GM23338 (cell line): Measurements from ENCODE around the gene AFF2. TPM values are rescaled to one million over a fixed set of nuclear protein-coding genes. Genes with fewer than 3 reads are reported as not detected.

Experiments used
- ATAC-seq: fragments of 200-7000 bp; cut with Tn5 transposase; 3 replicates; pipeline ENCODE4 v1.9.1; 2020
- DNase-seq: peaks from one replicate; pipeline ENCODE4 v3.0.0-alpha.2; 2015; ENCODE audit warnings: low spot score
- H2AFZ ChIP-seq: fragments of 200-600 bp; sonication (generic); 2 replicates; pipeline ENCODE4 v1.8.0; 2016; ENCODE audit warnings: antibody characterized with exemption, mild to moderate bottlenecking, moderate library complexity
- H3F3A ChIP-seq: fragments of 200-600 bp; sonication (generic); replicated peaks from 2 replicates; pipeline ENCODE4 v1.8.0; 2017; ENCODE audit warnings: antibody characterized with exemption, mixed run types, low read depth
- H3K27ac ChIP-seq: fragments of 200-600 bp; sonication (generic); 2 replicates; pipeline ENCODE4 v1.6.1; 2016; ENCODE audit warnings: low read depth
- H3K27me3 ChIP-seq: fragments of 200-600 bp; sonication (generic); 2 replicates; pipeline ENCODE4 v1.8.0; 2016; ENCODE audit warnings: mild to moderate bottlenecking, mixed run types, moderate library complexity; ENCODE audit not compliant: insufficient read depth
- H3K36me3 ChIP-seq: fragments of 200-600 bp; sonication (generic); 2 replicates; pipeline ENCODE4 v1.8.0; 2016; ENCODE audit warnings: mild to moderate bottlenecking; ENCODE audit not compliant: insufficient read depth
- H3K4me1 ChIP-seq: fragments of 200-600 bp; sonication (generic); 2 replicates; pipeline ENCODE4 v1.8.0; 2016; ENCODE audit warnings: mild to moderate bottlenecking, moderate library complexity; ENCODE audit not compliant: insufficient read depth
- H3K4me2 ChIP-seq: fragments of 200-600 bp; sonication (generic); 2 replicates; pipeline ENCODE4 v1.7.1; 2017; ENCODE audit warnings: mixed run types
- H3K4me3 ChIP-seq: fragments of 200-600 bp; sonication (generic); 2 replicates; pipeline ENCODE4 v1.6.1; 2016; ENCODE audit warnings: mixed run types
- H3K79me2 ChIP-seq: fragments of 200-600 bp; sonication (generic); replicated peaks from 2 replicates; pipeline ENCODE4 v1.8.0; 2017; ENCODE audit warnings: mild to moderate bottlenecking; ENCODE audit not compliant: insufficient read depth
- H3K9me2 ChIP-seq: fragments of 200-600 bp; sonication (generic); 2 replicates; pipeline ENCODE4 v1.8.0; 2017; ENCODE audit not compliant: insufficient read depth
- H4K20me1 ChIP-seq: fragments of 200-600 bp; sonication (generic); replicated peaks from 2 replicates; pipeline ENCODE4 v1.8.0; 2017; ENCODE audit warnings: mild to moderate bottlenecking; ENCODE audit not compliant: insufficient read depth
- H3K27ac Mint-ChIP-seq: 2 replicates; pipeline ENCODE4 v1.8.0; 2020; ENCODE audit warnings: inconsistent platforms, mild to moderate bottlenecking, moderate library complexity, mixed read lengths
- H3K27me3 Mint-ChIP-seq: 3 replicates; pipeline ENCODE4 v1.8.0; 2022; ENCODE audit warnings: low read depth, mild to moderate bottlenecking, moderate library complexity, mixed read lengths, inconsistent platforms; ENCODE audit not compliant: insufficient read depth, poor library complexity
- H3K36me3 Mint-ChIP-seq: 3 replicates; pipeline ENCODE4 v1.8.0; 2021; ENCODE audit warnings: low read depth, mild to moderate bottlenecking, inconsistent platforms, moderate library complexity, mixed read lengths
- H3K4me1 Mint-ChIP-seq: 3 replicates; pipeline ENCODE4 v1.8.0; 2020; ENCODE audit warnings: mild to moderate bottlenecking, inconsistent platforms, mixed read lengths
- H3K4me3 Mint-ChIP-seq: 3 replicates; pipeline ENCODE4 v1.8.0; 2021; ENCODE audit warnings: moderate library complexity, mild to moderate bottlenecking, inconsistent platforms, mixed read lengths
- H3K9me3 Mint-ChIP-seq: 3 replicates; pipeline ENCODE4 v1.8.0; 2020; ENCODE audit warnings: moderate library complexity, mild to moderate bottlenecking, inconsistent platforms, mixed read lengths
- CREB1 ChIP-seq: fragments of 250-450 bp; sonication (Bioruptor Pico); IDR thresholded peaks from 2 replicates; pipeline ENCODE4 v1.5.0; 2020; ENCODE audit warnings: low read depth, mild to moderate bottlenecking, moderate library complexity
- CTCF ChIP-seq, 2 experiments: fragments of 200-600 bp in 1 of 2; sonication (generic) in 1 of 2; conservative IDR thresholded peaks; 2 replicates each; pipeline versions ENCODE4 v1.5.1 to v1.6.1; 2016 to 2017; ENCODE audit warnings: antibody characterized with exemption in 2 of 2, low read depth in 2 of 2, mild to moderate bottlenecking in 2 of 2, moderate library complexity in 1 of 2
- EZH2 ChIP-seq: fragments of 200-600 bp; sonication (generic); IDR thresholded peaks from one replicate; pipeline ENCODE4 v1.8.0; 2017; ENCODE audit warnings: antibody characterized with exemption, mild to moderate bottlenecking, low read depth; ENCODE audit not compliant: unreplicated experiment
- NANOG ChIP-seq: IDR thresholded peaks from 2 replicates; pipeline ENCODE4 v1.6.1; 2016; ENCODE audit warnings: antibody characterized with exemption, borderline replicate concordance
- POLR2AphosphoS5 ChIP-seq: IDR thresholded peaks from 2 replicates; pipeline ENCODE4 v1.6.1; 2016; ENCODE audit warnings: antibody characterized with exemption, low read depth
- REST ChIP-seq: IDR thresholded peaks from one replicate; pipeline ENCODE4 v1.6.1; 2018; ENCODE audit warnings: antibody characterized with exemption; ENCODE audit not compliant: unreplicated experiment
- STAT1 ChIP-seq: IDR thresholded peaks from one replicate; pipeline ENCODE4 v1.6.1; 2016; ENCODE audit warnings: antibody characterized with exemption; ENCODE audit not compliant: unreplicated experiment
- ZNF114 ChIP-seq: fragments of 250-450 bp; sonication (Bioruptor Pico); IDR thresholded peaks from 2 replicates; pipeline ENCODE4 v1.5.0; 2020; ENCODE audit warnings: mild to moderate bottlenecking, moderate library complexity
- polyA plus RNA-seq: library from polyadenylated mRNA; unstranded; fragments of >200 nt; fragmentation: Nextera tagmentation; extraction: Ambion mirVana; gene quantifications from 2 replicates; pipeline ENCODE4 v1.2.1, GENCODE V29; 2016
- total RNA-seq: library from RNA; depleted of rRNA; stranded (reverse); fragments of >200 nt; shearing (Covaris generic); gene quantifications from 2 replicates; pipeline ENCODE4 v1.2.3, GENCODE V29; 2014

The AFF2 gene
- total and polyA plus RNA-seq, 2 experiments from 2014 or later: 1.6 to 5.8 TPM

GRCh38 chrX:148580016-148580415 lies 79.6 kb downstream of the AFF2 start:
- no peak overlapping the region for H2AFZ ChIP-seq
- H3K4me2 ChIP-seq: no peak overlapping the region
- no peaks in the 10 kb centered on the region for H3K9me2 ChIP-seq
- TF ChIP-seq NANOG (no peak), REST (no peak), EZH2 (no peak), ZNF114 (CRISPR knock-in tag) (no peak), STAT1 (no peak), POLR2AphosphoS5 (no peak), CREB1 (no peak), CTCF (conservative IDR thresholded peaks at IDR 0.05; ENCODE audit: low read depth in 2 of 2) (no peak)
- no peak overlapping the region for H3K27ac ChIP-seq
- no peak for ATAC-seq
- no peaks in the 10 kb centered on the region for H4K20me1 ChIP-seq
- no peaks in the 10 kb centered on the region for H3K79me2 ChIP-seq
- Mint-ChIP-seq H3K36me3 (0 out of 3 replicates have a peak, but pooled peaks cover 2% of the 10 kb centered on the region), H3K4me1 (no peaks in the 10 kb centered on the region), H3K4me3 (no peak overlapping the region), H3K27me3 (peaks cover 2% of the 10 kb centered on the region), H3K9me3 (no peaks in the 10 kb centered on the region), H3K27ac (no peak overlapping the region)
- H3K36me3 ChIP-seq: no peaks in the 10 kb centered on the region
- H3K4me3 ChIP-seq: no peak overlapping the region
- 0 out of 2 replicates have a peak, but pooled peaks cover 2% of the 10 kb centered on the region for H3F3A ChIP-seq
- no peaks in the 10 kb centered on the region for H3K27me3 ChIP-seq
- H3K4me1 ChIP-seq: no peaks in the 10 kb centered on the region
- no peak for DNase-seq

DNA sequence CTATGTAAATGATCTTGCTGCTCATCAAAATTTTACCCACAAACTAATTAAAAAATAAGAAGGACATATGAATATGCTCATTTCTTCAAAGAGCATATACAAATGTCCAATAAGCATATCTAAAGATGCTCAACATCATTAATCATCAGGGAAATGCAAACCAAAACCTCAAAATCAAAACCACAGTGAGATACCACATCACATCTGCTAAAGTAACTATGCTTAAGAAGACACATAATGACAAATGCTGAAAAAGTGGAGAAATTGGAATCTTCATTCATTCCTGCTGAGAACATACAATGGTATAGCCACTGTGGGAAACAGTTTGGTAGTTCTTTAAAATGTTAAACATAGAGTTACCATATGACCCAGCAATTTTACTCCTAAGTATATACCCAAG lies 81.9 kb downstream of the AFF2 start:
- Mint-ChIP-seq H3K27ac (no peak overlapping the region), H3K4me3 (no peak overlapping the region), H3K36me3 (0 out of 3 replicates have a peak, but pooled peaks cover 2% of the 10 kb centered on the region)

More for the DNA sequence above, 81.9 kb downstream of the AFF2 start:
- H3K79me2 ChIP-seq: no peaks in the 10 kb centered on the region
- H3K4me3 ChIP-seq: no peak overlapping the region
- ATAC-seq: no peak
- no peak for TF ChIP-seq ZNF114 (CRISPR knock-in tag)
- no peak for TF ChIP-seq POLR2AphosphoS5
- peaks cover 2% of the 10 kb centered on the region for H3K27me3 Mint-ChIP-seq
- H3K27ac ChIP-seq: no peak overlapping the region
- H3K4me1 Mint-ChIP-seq: no peaks in the 10 kb centered on the region
- no peaks in the 10 kb centered on the region for H3K27me3 ChIP-seq
- H3K4me2 ChIP-seq: no peak overlapping the region
- 0 out of 2 replicates have a peak, but pooled peaks cover 2% of the 10 kb centered on the region for H3F3A ChIP-seq
- DNase-seq: no peak
- H4K20me1 ChIP-seq: no peaks in the 10 kb centered on the region
- no peaks in the 10 kb centered on the region for H3K9me3 Mint-ChIP-seq
- no peak overlapping the region for H2AFZ ChIP-seq
- H3K4me1 ChIP-seq: no peaks in the 10 kb centered on the region
- H3K9me2 ChIP-seq: no peaks in the 10 kb centered on the region
- H3K36me3 ChIP-seq: no peaks in the 10 kb centered on the region
